ENCODE results near the gene MCF2L2. TPM values are rescaled to one million over a fixed set of nuclear protein-coding genes. Genes with fewer than 3 reads are reported as not detected.
A peak's percentile ranks its signal among the peaks of the same experiment; 100 is the strongest.

The MCF2L2 gene
- total and polyA plus RNA-seq, 9 of the 15 experiments (the other 6 are each of a cell fraction or from before 2014, with no cell fraction given) = 0.56 to 4.2 (median 3.0) TPM

DNA sequence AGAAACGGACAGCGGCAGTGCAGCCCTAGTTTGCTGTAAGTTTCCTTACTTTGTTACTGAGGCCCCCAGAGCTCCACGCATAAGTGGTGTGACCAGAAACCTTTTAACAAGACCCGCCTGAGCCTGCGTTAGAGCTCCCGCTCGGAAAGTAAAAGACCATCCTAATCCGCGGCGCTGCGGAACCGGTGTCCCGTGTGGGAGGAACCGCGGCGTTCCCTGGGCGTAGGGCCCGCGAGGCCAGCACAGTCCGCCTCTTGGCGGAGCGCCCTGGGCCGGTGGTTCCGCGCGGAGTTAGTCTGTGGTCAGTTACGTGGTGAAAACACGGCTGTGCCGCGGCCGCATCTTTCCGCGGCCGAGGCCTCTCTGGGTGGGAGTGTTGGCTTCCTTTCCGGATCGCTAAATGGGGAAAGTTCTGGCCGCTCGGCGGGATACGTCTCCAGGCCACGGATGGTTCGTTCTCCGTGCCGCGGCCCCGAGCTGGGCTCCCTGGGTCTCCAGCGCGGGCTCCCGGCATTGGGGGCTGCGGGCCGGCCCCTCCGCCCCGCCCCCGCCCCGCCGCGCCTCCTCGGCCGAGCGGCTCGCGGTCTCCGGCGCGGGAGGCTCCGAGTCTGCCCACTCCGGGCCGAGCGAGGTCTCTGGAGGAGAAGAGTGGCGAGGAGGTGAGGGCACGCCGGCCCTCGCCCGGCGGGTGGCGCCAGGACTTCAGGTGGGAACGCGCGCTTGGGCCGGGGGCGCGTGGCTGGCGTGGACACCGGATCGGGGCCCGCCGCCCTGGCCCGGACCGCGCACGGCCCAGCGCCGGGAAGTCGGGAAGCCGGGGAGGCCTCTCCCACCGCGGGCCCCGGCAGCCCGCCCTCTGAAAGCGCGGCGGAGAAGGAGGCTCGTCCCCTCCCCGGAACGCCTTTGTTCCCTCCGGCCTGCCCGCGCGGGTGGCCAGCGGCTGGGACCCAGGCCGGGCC lies 174.6 kb downstream of the MCF2L2 start (continued):
- TF ChIP-seq, protein P1, sequence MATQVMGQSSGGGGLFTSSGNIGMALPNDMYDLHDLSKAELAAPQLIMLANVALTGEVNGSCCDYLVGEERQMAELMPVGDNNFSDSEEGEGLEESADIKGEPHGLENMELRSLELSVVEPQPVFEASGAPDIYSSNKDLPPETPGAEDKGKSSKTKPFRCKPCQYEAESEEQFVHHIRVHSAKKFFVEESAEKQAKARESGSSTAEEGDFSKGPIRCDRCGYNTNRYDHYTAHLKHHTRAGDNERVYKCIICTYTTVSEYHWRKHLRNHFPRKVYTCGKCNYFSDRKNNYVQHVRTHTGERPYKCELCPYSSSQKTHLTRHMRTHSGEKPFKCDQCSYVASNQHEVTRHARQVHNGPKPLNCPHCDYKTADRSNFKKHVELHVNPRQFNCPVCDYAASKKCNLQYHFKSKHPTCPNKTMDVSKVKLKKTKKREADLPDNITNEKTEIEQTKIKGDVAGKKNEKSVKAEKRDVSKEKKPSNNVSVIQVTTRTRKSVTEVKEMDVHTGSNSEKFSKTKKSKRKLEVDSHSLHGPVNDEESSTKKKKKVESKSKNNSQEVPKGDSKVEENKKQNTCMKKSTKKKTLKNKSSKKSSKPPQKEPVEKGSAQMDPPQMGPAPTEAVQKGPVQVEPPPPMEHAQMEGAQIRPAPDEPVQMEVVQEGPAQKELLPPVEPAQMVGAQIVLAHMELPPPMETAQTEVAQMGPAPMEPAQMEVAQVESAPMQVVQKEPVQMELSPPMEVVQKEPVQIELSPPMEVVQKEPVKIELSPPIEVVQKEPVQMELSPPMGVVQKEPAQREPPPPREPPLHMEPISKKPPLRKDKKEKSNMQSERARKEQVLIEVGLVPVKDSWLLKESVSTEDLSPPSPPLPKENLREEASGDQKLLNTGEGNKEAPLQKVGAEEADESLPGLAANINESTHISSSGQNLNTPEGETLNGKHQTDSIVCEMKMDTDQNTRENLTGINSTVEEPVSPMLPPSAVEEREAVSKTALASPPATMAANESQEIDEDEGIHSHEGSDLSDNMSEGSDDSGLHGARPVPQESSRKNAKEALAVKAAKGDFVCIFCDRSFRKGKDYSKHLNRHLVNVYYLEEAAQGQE (IDR thresholded peaks at IDR 0.05; ENCODE audit: borderline replicate concordance) = peak; percentile 11; the same call in 1 of the 2 replicates
- TF ChIP-seq, protein P1 (CRISPR knock-in tag; IDR thresholded peaks at IDR 0.05; ENCODE audit: low read depth) = no peak
- 0 out of 2 replicates have a peak, but pooled peaks have one; percentile 6 for TF ChIP-seq ZNF324 (CRISPR knock-in tag; IDR thresholded peaks at IDR 0.05)
- TF ChIP-seq, protein P2, sequence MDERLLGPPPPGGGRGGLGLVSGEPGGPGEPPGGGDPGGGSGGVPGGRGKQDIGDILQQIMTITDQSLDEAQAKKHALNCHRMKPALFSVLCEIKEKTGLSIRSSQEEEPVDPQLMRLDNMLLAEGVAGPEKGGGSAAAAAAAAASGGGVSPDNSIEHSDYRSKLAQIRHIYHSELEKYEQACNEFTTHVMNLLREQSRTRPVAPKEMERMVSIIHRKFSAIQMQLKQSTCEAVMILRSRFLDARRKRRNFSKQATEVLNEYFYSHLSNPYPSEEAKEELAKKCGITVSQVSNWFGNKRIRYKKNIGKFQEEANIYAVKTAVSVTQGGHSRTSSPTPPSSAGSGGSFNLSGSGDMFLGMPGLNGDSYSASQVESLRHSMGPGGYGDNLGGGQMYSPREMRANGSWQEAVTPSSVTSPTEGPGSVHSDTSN (CRISPR knock-in tag; IDR thresholded peaks at IDR 0.05; ENCODE audit: low read depth) = no peak
- TF ChIP-seq, protein P2 (tag; conservative IDR thresholded peaks at IDR 0.05; ENCODE audit: low read depth) = no peak
